HG03039 (cell line): ENCODE measurements around the gene USP38.
"Not testable (repeated sequence)": the region's sequence is repeated elsewhere in the genome, so short reads cannot be mapped to it uniquely, and the experiment has no call there.

ENCODE experiments used
- ATAC-seq: cut with Tn5 transposase; IDR thresholded peaks from one replicate; pipeline ENCODE4 v1.9.1; 2021; ENCODE audit warnings: mild to moderate bottlenecking, moderate library complexity; ENCODE audit not compliant: unreplicated experiment

USP38 gene

DNA sequence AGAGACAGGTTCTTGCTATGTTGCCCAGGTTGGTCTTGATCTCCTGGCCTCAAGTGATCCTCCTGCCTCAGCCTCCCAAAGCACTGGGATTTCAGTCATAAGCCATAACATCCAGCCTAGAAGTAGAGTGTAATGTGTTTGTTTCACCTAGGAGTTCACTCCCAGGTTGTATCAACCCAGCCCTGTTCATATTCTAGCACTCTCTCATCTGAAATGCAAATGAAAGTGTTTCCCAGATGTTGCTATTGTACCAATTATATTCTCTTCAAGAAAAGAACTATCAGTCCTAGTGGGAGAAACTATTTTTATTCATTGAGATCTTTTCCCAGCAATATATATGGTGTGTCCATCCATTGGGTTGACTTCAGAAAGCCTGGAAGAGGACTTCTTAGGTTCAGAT is 72.6 kb downstream of the USP38 start:
- ATAC-seq: no peak

DNA sequence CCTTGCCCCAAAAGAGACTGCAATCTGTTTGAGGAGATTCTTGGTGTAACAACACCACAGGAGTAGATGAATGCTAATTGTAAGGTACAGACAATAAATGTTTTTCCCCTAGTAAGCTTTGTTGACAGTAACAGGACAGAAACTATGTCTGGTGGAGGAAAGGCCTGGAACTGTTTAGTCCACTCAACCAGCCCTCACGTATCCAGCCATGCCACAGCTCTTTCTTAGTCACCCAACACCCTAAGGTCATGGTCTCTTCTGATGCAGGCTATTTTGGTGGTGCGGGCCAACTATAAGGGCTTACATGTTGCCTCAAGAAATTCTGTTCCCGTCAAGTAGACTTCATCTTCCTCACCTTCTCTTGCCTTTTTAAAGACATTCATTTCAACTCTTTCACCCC is 76.0 kb downstream of the USP38 start:
- no peak for ATAC-seq

DNA sequence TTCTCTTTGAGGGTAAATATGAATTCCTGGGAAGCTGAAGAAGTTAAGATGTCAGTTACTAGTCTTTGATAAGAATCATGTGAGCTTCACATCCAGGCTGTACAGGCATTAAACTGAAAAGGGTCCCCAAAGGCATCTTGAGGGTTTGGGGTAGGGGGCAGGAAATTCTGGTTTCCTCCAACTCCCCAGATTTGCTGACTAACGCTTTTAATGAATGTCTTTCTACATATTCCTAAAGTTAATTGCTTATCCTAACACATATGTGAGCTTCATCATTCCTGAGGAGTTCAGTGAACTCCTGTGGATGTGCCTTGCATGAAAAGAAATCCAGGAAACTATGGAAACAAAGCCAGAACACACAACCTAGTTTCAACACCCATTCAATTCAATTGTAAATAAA is 78.1 kb downstream of the USP38 start:
- ATAC-seq: no peak

DNA sequence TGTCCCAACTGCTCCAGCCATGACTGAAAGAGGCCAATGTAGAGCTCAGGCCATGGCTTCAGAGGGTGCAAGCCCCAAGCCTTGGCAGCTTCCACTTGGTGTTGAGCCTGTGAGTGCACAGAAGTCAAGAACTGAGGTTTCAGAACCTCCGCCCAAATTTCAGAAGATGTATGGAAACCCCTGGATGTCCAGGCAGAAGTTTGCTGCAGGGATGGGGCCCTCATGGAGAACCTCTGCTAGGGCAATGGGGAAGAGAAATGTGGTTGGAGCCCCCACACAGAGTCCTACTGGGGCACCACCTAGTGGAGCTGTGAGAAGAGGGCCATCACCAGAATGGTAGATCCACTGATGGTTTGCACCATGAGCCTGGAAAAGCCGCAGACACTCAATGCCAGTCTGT is 83.0 kb downstream of the USP38 start:
- not testable (repeated sequence) for ATAC-seq

DNA sequence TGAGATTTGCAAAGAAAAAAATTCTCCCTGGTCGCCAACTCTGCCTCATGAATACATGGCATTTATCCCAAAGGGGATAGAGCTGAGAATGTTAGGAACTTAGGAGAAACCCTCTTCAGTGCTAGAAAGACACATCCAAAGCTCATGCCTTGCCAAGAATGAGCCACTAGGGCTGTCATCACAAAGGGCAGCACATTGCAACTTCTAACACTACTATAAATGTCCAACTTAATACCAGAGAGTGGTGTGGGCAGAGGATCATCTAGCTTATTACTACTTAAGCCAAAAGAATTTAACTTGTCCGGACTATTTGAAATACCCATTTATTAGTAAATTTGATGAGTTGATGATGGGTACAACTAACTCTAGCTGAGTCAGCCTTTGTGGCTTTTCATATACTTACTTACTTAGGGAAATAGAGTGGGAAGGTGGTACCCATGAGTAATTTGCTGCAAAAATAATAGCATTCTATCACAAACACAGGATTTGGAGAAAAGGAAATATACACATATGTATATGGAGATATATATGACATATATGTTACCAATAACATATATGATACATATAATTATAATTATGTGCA is 85.6 kb downstream of the USP38 start:
- no peak for ATAC-seq
